GM12878 (cell line): ENCODE results near the gene USF3. TPM values are rescaled to one million over a fixed set of nuclear protein-coding genes. Genes with fewer than 3 reads are reported as not detected.

ENCODE experiments used
- ATAC-seq: fragments of 200-7000 bp; cut with Tn5 transposase; 3 replicates; pipeline ENCODE4 v1.9.1; 2020; ENCODE audit warnings: mild to moderate bottlenecking, moderate library complexity
- BruUV-seq: library from RNA; stranded (reverse); fragments of 400-500 nt; replicated peaks from 2 replicates; lab custom pipeline; 2021; lab: Mats Ljungman, UMichigan
- CTCF ChIA-PET: fragments of 300-600 bp; sonication (Branson Sonifier 250); formaldehyde crosslinking; extraction: SDS; loops from one replicate; lab custom pipeline; 2021; ENCODE audit warnings: inconsistent platforms; lab: Yijun Ruan, JAX
- POLR2A ChIA-PET: fragments of 350-600 bp; formaldehyde crosslinking; extraction: SDS; loops from one replicate; lab custom pipeline; 2021; ENCODE audit warnings: inconsistent platforms; lab: Charles Lee
- RAD21 ChIA-PET: fragments of 300-600 bp; sonication (Branson Sonifier 250); formaldehyde crosslinking; loops from one replicate; lab custom pipeline; 2023; ENCODE audit warnings: antibody characterized with exemption; ENCODE audit not compliant: unreplicated experiment; lab: Charles Lee
- SMC1A ChIA-PET: fragments of 300-600 bp; sonication (Branson Sonifier 250); formaldehyde crosslinking; loops from one replicate; lab custom pipeline; 2023; ENCODE audit not compliant: unreplicated experiment, uncharacterized antibody; lab: Charles Lee
- DNase-seq: peaks from one replicate; pipeline ENCODE4 v3.0.0-alpha.2; 2011; ENCODE audit warnings: low read depth, low spot score
- FAIRE-seq: peaks from 3 replicates; lab custom pipeline; 2011; peaks lifted over from hg19 to GRCh38; lab: Jason Lieb, UNC
- H2AFZ ChIP-seq: 2 replicates; pipeline ENCODE4 v1.6.0; 2011; ENCODE audit warnings: low read depth, low read length, control low read depth; ENCODE audit not compliant: control insufficient read depth
- H3K27ac ChIP-seq: 2 replicates; pipeline ENCODE4 v1.5.1; 2011; ENCODE audit warnings: control low read depth; ENCODE audit not compliant: control insufficient read depth, insufficient read depth
- H3K27me3 ChIP-seq, 2 experiments: replicated peaks in 1 of 2; 2 replicates each; pipeline versions ENCODE4 v1.6.0 to v1.6.1; 2011; ENCODE audit warnings: low read length in 1 of 2; ENCODE audit not compliant: control insufficient read depth in 2 of 2, insufficient read depth in 2 of 2
- H3K36me3 ChIP-seq, 2 experiments: 2 replicates each; pipeline ENCODE4 v1.5.1; 2011; ENCODE audit warnings: low read length in 1 of 2; ENCODE audit not compliant: control insufficient read depth in 2 of 2, insufficient read depth in 2 of 2
- H3K4me1 ChIP-seq: 2 replicates; pipeline ENCODE4 v1.6.1; 2011; ENCODE audit warnings: mild to moderate bottlenecking, low read length, moderate library complexity, mixed read lengths; ENCODE audit not compliant: control insufficient read depth, insufficient read depth
- H3K4me2 ChIP-seq: 2 replicates; pipeline ENCODE4 v1.6.0; 2011; ENCODE audit warnings: control low read depth; ENCODE audit not compliant: control insufficient read depth, insufficient read depth
- H3K4me3 ChIP-seq: fragments of 200-600 bp; sonication (generic); 2 replicates; pipeline ENCODE4 v1.5.1; 2016
- H3K79me2 ChIP-seq: 2 replicates; pipeline ENCODE4 v1.6.0; 2011; ENCODE audit warnings: low read length; ENCODE audit not compliant: control insufficient read depth, insufficient read depth
- H3K9ac ChIP-seq: 2 replicates; pipeline ENCODE4 v1.8.0; 2011; ENCODE audit warnings: low read length, control low read depth, mixed read lengths; ENCODE audit not compliant: control insufficient read depth, insufficient read depth
- H3K9me3 ChIP-seq: replicated peaks from 3 replicates; pipeline ENCODE4 v1.5.1; 2011; ENCODE audit warnings: mild to moderate bottlenecking, low read length; ENCODE audit not compliant: control insufficient read depth, insufficient read depth
- H4K20me1 ChIP-seq: 2 replicates; pipeline ENCODE4 v1.6.0; 2011; ENCODE audit not compliant: control insufficient read depth, insufficient read depth
- BACH1 ChIP-seq: fragments of 450-650 bp; IDR thresholded peaks from 2 replicates; pipeline ENCODE4 v1.6.1; 2017; ENCODE audit warnings: mild to moderate bottlenecking, borderline replicate concordance
- CEBPB ChIP-seq, 2 experiments: fragments of 150-350 bp in 1 of 2; IDR thresholded peaks; 2 replicates each; pipeline ENCODE4 v1.6.1; 2012 to 2014; ENCODE audit warnings: low read depth in 2 of 2, low read length in 2 of 2, borderline replicate concordance in 1 of 2, inconsistent platforms in 1 of 2
- CHD2 ChIP-seq: IDR thresholded peaks from 2 replicates; pipeline ENCODE4 v1.6.1; 2011; ENCODE audit warnings: low read depth, low read length, improper control_type of control experiment, borderline replicate concordance
- CUX1 ChIP-seq: IDR thresholded peaks from 2 replicates; pipeline ENCODE4 v1.6.1; 2012; ENCODE audit warnings: improper control_type of control experiment, low read depth, low read length; ENCODE audit not compliant: insufficient replicate concordance
- EGR1 ChIP-seq, 2 experiments: IDR thresholded peaks; 1 replicate in 1 of 2; 2 replicates in 1 of 2; pipeline ENCODE4 v1.6.1; 2011 to 2012; ENCODE audit warnings: low read depth in 2 of 2, low read length in 2 of 2, borderline replicate concordance in 1 of 2, mild to moderate bottlenecking in 1 of 2, moderate library complexity in 1 of 2
- NR2C1 ChIP-seq: fragments of 450-650 bp; IDR thresholded peaks from 2 replicates; pipeline ENCODE4 v1.6.1; 2017; ENCODE audit warnings: antibody characterized with exemption, mild to moderate bottlenecking, moderate library complexity
- NRF1 ChIP-seq: conservative IDR thresholded peaks from 2 replicates; pipeline ENCODE4 v1.6.1; 2011; ENCODE audit warnings: mild to moderate bottlenecking, low read depth, low read length, improper control_type of control experiment
- POU2F2 ChIP-seq: IDR thresholded peaks from 3 replicates; pipeline ENCODE4 v1.6.1; 2011; ENCODE audit warnings: low read depth, mild to moderate bottlenecking, low read length, borderline replicate concordance
- RAD21 ChIP-seq: IDR thresholded peaks from 2 replicates; pipeline ENCODE4 v1.6.1; 2011; ENCODE audit warnings: mild to moderate bottlenecking, low read depth, low read length, moderate library complexity; ENCODE audit not compliant: insufficient read depth
- RAD51 ChIP-seq: fragments of 450-650 bp; IDR thresholded peaks from 2 replicates; pipeline ENCODE4 v1.6.1; 2016; ENCODE audit warnings: moderate library complexity, mild to moderate bottlenecking, inconsistent platforms
- RCOR1 ChIP-seq: conservative IDR thresholded peaks from 2 replicates; pipeline ENCODE4 v1.6.1; 2012; ENCODE audit warnings: low read depth, low read length, improper control_type of control experiment
- SIN3A ChIP-seq: IDR thresholded peaks from 2 replicates; pipeline ENCODE4 v1.6.1; 2012; ENCODE audit warnings: low read depth, low read length, improper control_type of control experiment
- SRF ChIP-seq, 2 experiments: IDR thresholded peaks; 2 replicates each; pipeline ENCODE4 v1.6.1; 2011; ENCODE audit warnings: low read depth in 2 of 2, low read length in 2 of 2, mild to moderate bottlenecking in 1 of 2, moderate library complexity in 1 of 2
- TCF12 ChIP-seq: IDR thresholded peaks from 2 replicates; pipeline ENCODE4 v1.6.1; 2011; ENCODE audit warnings: low read depth, mild to moderate bottlenecking, low read length
- USF2 ChIP-seq: IDR thresholded peaks from 2 replicates; pipeline ENCODE4 v1.6.1; 2011; ENCODE audit warnings: low read depth, low read length, improper control_type of control experiment, borderline replicate concordance
- WRNIP1 ChIP-seq: IDR thresholded peaks from 2 replicates; pipeline ENCODE4 v1.6.1; 2011; ENCODE audit warnings: low read depth, low read length, improper control_type of control experiment, borderline replicate concordance
- WGBS: methylation state at CpG from one replicate; pipeline ENCODE4 v1.1.6; 2016; ENCODE audit warnings: low lambda C conversion rate; ENCODE audit not compliant: insufficient replicate concordance, insufficient coverage; ENCODE audit errors: missing lambda C conversion rate; 5-methylcytosine and 5-hydroxymethylcytosine counted together
- in situ Hi-C: fragments of 300-500 bp; cut with MboI; formaldehyde crosslinking; loops from 9 replicates; pipeline ENCODE4 v1.14.3; 2018; ENCODE audit warnings: mixed read lengths
- intact Hi-C: fragments of 100-400 bp; cut with micrococcal nuclease; formaldehyde crosslinking; loops from one replicate; pipeline ENCODE4 v1.14.2; 2022; ENCODE audit not compliant: unreplicated experiment
- polyA plus RNA-seq, 11 experiments: library from polyadenylated mRNA; depleted of rRNA in 4 of 11; unstranded in 6 of 11; stranded (reverse) in 5 of 11; fragments of >200 nt; fragmentation: Nextera tagmentation in 4 of 11; fragmentation: Illumina TruSeq in 1 of 11; extraction: Ambion mirVana in 4 of 11; extraction: Trizol in 1 of 11; gene quantifications; 1 replicate in 1 of 11; 2 replicates in 10 of 11; pipeline versions ENCODE4 v1.2.1 to v1.2.3, GENCODE V29; 2011 to 2016; ENCODE audit warnings: inconsistent platforms in 2 of 11, missing spikeins in 2 of 11, low read depth in 1 of 11
- total RNA-seq, 4 experiments: library from RNA; depleted of rRNA in 3 of 4; stranded (reverse); fragments of >200 nt in 3 of 4; fragmentation: Illumina TruSeq in 1 of 4; extraction: Trizol in 1 of 4; gene quantifications; 2 replicates each; pipeline versions ENCODE4 v1.2.1 to v1.2.3, GENCODE V29; 2013 to 2021
- TF ChIP-seq, protein P1 (sequence below): IDR thresholded peaks from 2 replicates; pipeline ENCODE4 v1.6.1; 2012; ENCODE audit warnings: low read depth, low read length, improper control_type of control experiment
- TF ChIP-seq, protein P2 (sequence below): IDR thresholded peaks from 2 replicates; pipeline ENCODE4 v1.6.1; 2012; ENCODE audit warnings: low read depth, low read length, improper control_type of control experiment

USF3 gene
- total and polyA plus RNA-seq, 10 of the 15 experiments (the other 5 are each of a cell fraction or from before 2014, with no cell fraction given), result 3.1 to 15.9 (median 7.8) TPM

GRCh38 chr3:113728661-113729060 lies 32.2 kb upstream of the USF3 start:
- no TSS peak for BruUV-seq
- H3K27me3 ChIP-seq, result no peaks in the 10 kb centered on the region
- peaks cover 0 to 24% of the 10 kb centered on the region in 2 experiments; a peak in 3 of 4 replicates for H3K36me3 ChIP-seq
- peaks cover 54% of the 10 kb centered on the region for H3K79me2 ChIP-seq
- no peaks in the 10 kb centered on the region for H3K4me1 ChIP-seq
- in situ Hi-C loops (no loop called here), intact Hi-C loops (no loop called here)
- no peak overlapping the region for H3K27ac ChIP-seq
- H3K4me3 ChIP-seq, result no peak overlapping the region
- no peak overlapping the region for H2AFZ ChIP-seq
- ATAC-seq (no peak), FAIRE-seq (no peak), DNase-seq (no peak)
- WGBS, result 100% methylated on average over 2 of the region's 2 CpGs
- H4K20me1 ChIP-seq, result no peaks in the 10 kb centered on the region
- CTCF ChIA-PET, result interaction anchor here (0.6 to 2.4 kb wide), 4 partner anchors 8 to 110 kb away, joined by 4 to 14 read pairs (median 5); partner anchors contain the start of genes GRAMD1C and NAA50
- H3K9ac ChIP-seq, result no peak overlapping the region
- SMC1A ChIA-PET, result interaction anchor here (0.9 to 2.9 kb wide), 3 partner anchors 10 to 60 kb away, joined by 3 to 9 read pairs (median 4); no protein-coding TSS in a partner anchor
- H3K4me2 ChIP-seq, result no peak overlapping the region
- POLR2A ChIA-PET, result no interaction called here
- H3K9me3 ChIP-seq, result no peaks in the 10 kb centered on the region
- RAD21 ChIA-PET, result no interaction called here
- TF ChIP-seq CEBPB (IDR thresholded peaks at IDR 0.05; ENCODE audit: borderline replicate concordance in 1 of 2, low read depth in 2 of 2, low read length in 2 of 2) (no peak), WRNIP1 (no peak), RAD21 (no peak), TCF12 (no peak), NRF1 (no peak), SRF (IDR thresholded peaks at IDR 0.05; ENCODE audit: low read depth in 2 of 2, low read length in 2 of 2) (no peak), USF2 (no peak), CHD2 (no peak), POU2F2 (no peak), BACH1 (no peak), NR2C1 (no peak), CUX1 (no peak), RCOR1 (no peak), EGR1 (IDR thresholded peaks at IDR 0.05; ENCODE audit: borderline replicate concordance in 1 of 2, low read depth in 2 of 2, low read length in 2 of 2) (no peak), SIN3A (no peak), RAD51 (no peak)
- TF ChIP-seq, protein P1, sequence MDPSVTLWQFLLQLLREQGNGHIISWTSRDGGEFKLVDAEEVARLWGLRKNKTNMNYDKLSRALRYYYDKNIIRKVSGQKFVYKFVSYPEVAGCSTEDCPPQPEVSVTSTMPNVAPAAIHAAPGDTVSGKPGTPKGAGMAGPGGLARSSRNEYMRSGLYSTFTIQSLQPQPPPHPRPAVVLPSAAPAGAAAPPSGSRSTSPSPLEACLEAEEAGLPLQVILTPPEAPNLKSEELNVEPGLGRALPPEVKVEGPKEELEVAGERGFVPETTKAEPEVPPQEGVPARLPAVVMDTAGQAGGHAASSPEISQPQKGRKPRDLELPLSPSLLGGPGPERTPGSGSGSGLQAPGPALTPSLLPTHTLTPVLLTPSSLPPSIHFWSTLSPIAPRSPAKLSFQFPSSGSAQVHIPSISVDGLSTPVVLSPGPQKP, result no peak
- TF ChIP-seq, protein P2, sequence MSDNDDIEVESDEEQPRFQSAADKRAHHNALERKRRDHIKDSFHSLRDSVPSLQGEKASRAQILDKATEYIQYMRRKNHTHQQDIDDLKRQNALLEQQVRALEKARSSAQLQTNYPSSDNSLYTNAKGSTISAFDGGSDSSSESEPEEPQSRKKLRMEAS, result no peak
